Loucy (cell line): Measurements from ENCODE around the gene JADE2.

ENCODE experiments used
- H2AFZ ChIP-seq: fragments of 200-600 bp; sonication (generic); 2 replicates; pipeline ENCODE4 v1.6.0; 2016; ENCODE audit warnings: antibody characterized with exemption, mild to moderate bottlenecking, low read length, moderate library complexity
- H3F3A ChIP-seq: fragments of 200-600 bp; 2 replicates; pipeline ENCODE4 v1.6.0; 2016; ENCODE audit warnings: antibody characterized with exemption, low read depth, mild to moderate bottlenecking
- H3K27me3 ChIP-seq: fragments of 200-600 bp; sonication (generic); 2 replicates; pipeline ENCODE4 v1.6.1; 2014; ENCODE audit warnings: low read length, mild to moderate bottlenecking; ENCODE audit not compliant: insufficient read depth, poor library complexity, severe bottlenecking
- H3K36me3 ChIP-seq: fragments of 200-600 bp; sonication (generic); 2 replicates; pipeline ENCODE4 v1.6.1; 2016; ENCODE audit warnings: low read length; ENCODE audit not compliant: insufficient read depth
- H3K4me1 ChIP-seq: fragments of 200-600 bp; sonication (generic); 2 replicates; pipeline ENCODE4 v1.5.1; 2014; ENCODE audit warnings: low read length, mild to moderate bottlenecking; ENCODE audit not compliant: insufficient read depth, poor library complexity, severe bottlenecking
- H3K4me2 ChIP-seq: fragments of 200-600 bp; sonication (generic); 2 replicates; pipeline ENCODE4 v1.6.0; 2014; ENCODE audit warnings: antibody characterized with exemption, low read length, low read depth, mild to moderate bottlenecking; ENCODE audit not compliant: poor library complexity, severe bottlenecking
- H3K4me3 ChIP-seq: fragments of 200-600 bp; sonication (generic); 2 replicates; pipeline ENCODE4 v1.5.1; 2014; ENCODE audit warnings: low read length, mild to moderate bottlenecking, mixed read lengths; ENCODE audit not compliant: poor library complexity, severe bottlenecking
- H3K79me2 ChIP-seq: fragments of 200-600 bp; sonication (generic); 2 replicates; pipeline ENCODE4 v1.6.1; 2014; ENCODE audit warnings: low read length; ENCODE audit not compliant: insufficient read depth
- H3K9ac ChIP-seq: fragments of 200-600 bp; sonication (generic); 2 replicates; pipeline ENCODE4 v1.6.0; 2014; ENCODE audit warnings: mild to moderate bottlenecking, low read depth, low read length, moderate library complexity; ENCODE audit not compliant: poor library complexity, severe bottlenecking
- H3K9me2 ChIP-seq: fragments of 200-600 bp; sonication (generic); replicated peaks from 2 replicates; pipeline ENCODE4 v1.6.1; 2016; ENCODE audit warnings: low read depth, low read length, mixed read lengths
- H3K9me3 ChIP-seq: fragments of 200-600 bp; sonication (generic); 2 replicates; pipeline ENCODE4 v1.6.1; 2014; ENCODE audit warnings: mild to moderate bottlenecking, antibody characterized with exemption, low read length, low read depth; ENCODE audit not compliant: insufficient read depth
- H4K20me1 ChIP-seq: fragments of 200-600 bp; sonication (generic); 2 replicates; pipeline ENCODE4 v1.6.0; 2014; ENCODE audit warnings: antibody characterized with exemption, low read length, mild to moderate bottlenecking; ENCODE audit not compliant: insufficient read depth, poor library complexity, severe bottlenecking
- CTCF ChIP-seq: fragments of 200-600 bp; sonication (generic); conservative IDR thresholded peaks from 2 replicates; pipeline ENCODE4 v1.5.1; 2014; ENCODE audit warnings: mild to moderate bottlenecking, antibody characterized with exemption, low read length
- EZH2phosphoT487 ChIP-seq: fragments of 200-600 bp; IDR thresholded peaks from 2 replicates; pipeline ENCODE4 v1.6.1; 2018; ENCODE audit warnings: antibody characterized with exemption, mild to moderate bottlenecking, moderate library complexity, borderline replicate concordance

JADE2 gene

GRCh38 chr5:134575316-134575715 is 49.8 kb downstream of the JADE2 start:
- H3K79me2 ChIP-seq, result no peaks in the 10 kb centered on the region
- H4K20me1 ChIP-seq, result no peaks in the 10 kb centered on the region
- H3K9ac ChIP-seq, result no peak overlapping the region
- no peaks in the 10 kb centered on the region for H3K4me1 ChIP-seq
- no peaks in the 10 kb centered on the region for H3F3A ChIP-seq
- H3K4me3 ChIP-seq, result no peak overlapping the region
- no peak for TF ChIP-seq EZH2phosphoT487
- TF ChIP-seq CTCF, result no peak
- H3K36me3 ChIP-seq, result peaks cover 63% of the 10 kb centered on the region; the same call in 1 of the 2 replicates
- no peaks in the 10 kb centered on the region for H3K9me2 ChIP-seq
- no peaks in the 10 kb centered on the region for H3K27me3 ChIP-seq
- H3K4me2 ChIP-seq, result no peak overlapping the region
- no peak overlapping the region for H2AFZ ChIP-seq
- no peaks in the 10 kb centered on the region for H3K9me3 ChIP-seq

- H3K79me2 ChIP-seq, result no peaks in the 10 kb centered on the region
- H3K9ac ChIP-seq, result no peak overlapping the region
- H2AFZ ChIP-seq, result no peak overlapping the region
- no peaks in the 10 kb centered on the region for H3K27me3 ChIP-seq
- H3F3A ChIP-seq, result no peaks in the 10 kb centered on the region
- no peaks in the 10 kb centered on the region for H3K4me1 ChIP-seq
- H3K9me2 ChIP-seq, result no peaks in the 10 kb centered on the region
- peaks cover 64% of the 10 kb centered on the region; the same call in 1 of the 2 replicates for H3K36me3 ChIP-seq
- no peaks in the 10 kb centered on the region for H4K20me1 ChIP-seq
- no peak overlapping the region for H3K4me3 ChIP-seq
- H3K9me3 ChIP-seq, result no peaks in the 10 kb centered on the region
- TF ChIP-seq EZH2phosphoT487 (no peak), CTCF (no peak)
- H3K4me2 ChIP-seq, result no peak overlapping the region
Measured at GRCh38 chr5:134576386-134577021, 51.0 kb downstream of the JADE2 start.

GRCh38 chr5:134577022-134577795 is 51.7 kb downstream of the JADE2 start:
- Histone ChIP-seq H3K4me2 (no peak overlapping the region), H3F3A (no peaks in the 10 kb centered on the region), H3K9ac (no peak overlapping the region), H3K36me3 (peaks cover 64% of the 10 kb centered on the region; the same call in 1 of the 2 replicates), H3K9me3 (no peaks in the 10 kb centered on the region), H4K20me1 (no peaks in the 10 kb centered on the region), H3K4me1 (no peaks in the 10 kb centered on the region), H2AFZ (no peak overlapping the region), H3K27me3 (no peaks in the 10 kb centered on the region), H3K79me2 (no peaks in the 10 kb centered on the region), H3K9me2 (no peaks in the 10 kb centered on the region), H3K4me3 (no peak overlapping the region)
- TF ChIP-seq CTCF (no peak), EZH2phosphoT487 (no peak)
